ENCODE results near the gene ESRP2. TPM values are rescaled to one million over a fixed set of nuclear protein-coding genes. Genes with fewer than 3 reads are reported as not detected.

Gene ESRP2
- polyA plus RNA-seq, 3 donors, result 29.1 to 45.3 (median 38.1) TPM

GRCh38 chr16:68223072-68223471 is 12.9 kb downstream of the ESRP2 start:
- DNase-seq, result no peak

GRCh38 chr16:68219725-68220351 is 16.1 kb downstream of the ESRP2 start:
- no peak for DNase-seq

GRCh38 chr16:68217506-68217905 is 18.4 kb downstream of the ESRP2 start:
- no peak for DNase-seq

GRCh38 chr16:68216240-68216639 is 19.7 kb downstream of the ESRP2 start:
- DNase-seq, result no peak

- DNase-seq, result no peak
These were observed 20.6 kb downstream of the ESRP2 start for GRCh38 chr16:68215302-68215701.

GRCh38 chr16:68214726-68215125 is 21.2 kb downstream of the ESRP2 start:
- DNase-seq, result no peak

GRCh38 chr16:68206245-68206644 is 29.7 kb downstream of the ESRP2 start:
- no peak for DNase-seq

GRCh38 chr16:68202091-68202519 is 33.8 kb downstream of the ESRP2 start:
- peak; percentile 42 for DNase-seq

GRCh38 chr16:68200088-68200783 is 35.7 kb downstream of the ESRP2 start:
- no peak for DNase-seq

GRCh38 chr16:68197250-68197649 is 38.7 kb downstream of the ESRP2 start:
- no peak for DNase-seq

- no peak for DNase-seq
These were observed 41.7 kb downstream of the ESRP2 start for GRCh38 chr16:68194251-68194650.

- no peak for DNase-seq
These were observed 45.0 kb downstream of the ESRP2 start for GRCh38 chr16:68190736-68191510.

- no peak for DNase-seq
These were observed 45.8 kb downstream of the ESRP2 start for GRCh38 chr16:68190081-68190480.

- DNase-seq, result no peak
These were observed 47.8 kb downstream of the ESRP2 start for GRCh38 chr16:68188170-68188569.

GRCh38 chr16:68187505-68187904 is 48.4 kb downstream of the ESRP2 start:
- no peak for DNase-seq

GRCh38 chr16:68186877-68187276 is 49.0 kb downstream of the ESRP2 start:
- DNase-seq, result no peak

GRCh38 chr16:68183046-68183445 is 52.9 kb downstream of the ESRP2 start:
- no peak for DNase-seq

GRCh38 chr16:68179855-68180254 is 56.1 kb downstream of the ESRP2 start:
- DNase-seq, result no peak

GRCh38 chr16:68179196-68179795 is 56.6 kb downstream of the ESRP2 start:
- DNase-seq, result no peak

All from renal pelvis (tissue), 4 donors.